GM18505 (cell line): Measurements from ENCODE around the gene FAM76B.

Experiments
- ATAC-seq: cut with Tn5 transposase; IDR thresholded peaks from one replicate; pipeline ENCODE4 v1.9.1; 2021; ENCODE audit not compliant: unreplicated experiment
- POLR2A ChIP-seq: IDR thresholded peaks from 4 replicates; pipeline ENCODE4 v1.6.1; 2011; ENCODE audit warnings: borderline replicate concordance; ENCODE audit not compliant: insufficient read depth, insufficient read length; ENCODE audit errors: extremely low read depth

Gene FAM76B

GRCh38 chr11:95732930-95733602 is 56.5 kb downstream of the FAM76B start:
- no peak for ATAC-seq
- TF ChIP-seq POLR2A: no peak

- no peak for TF ChIP-seq POLR2A
- no peak for ATAC-seq
These were observed 60.1 kb downstream of the FAM76B start for GRCh38 chr11:95729462-95729861.

GRCh38 chr11:95728790-95729189 is 60.8 kb downstream of the FAM76B start:
- no peak for TF ChIP-seq POLR2A
- no peak for ATAC-seq

GRCh38 chr11:95728094-95728493 is 61.5 kb downstream of the FAM76B start:
- TF ChIP-seq POLR2A: no peak
- no peak for ATAC-seq

GRCh38 chr11:95727620-95728019 is 62.0 kb downstream of the FAM76B start:
- no peak for TF ChIP-seq POLR2A
- no peak for ATAC-seq

- no peak for ATAC-seq
- TF ChIP-seq POLR2A: no peak
These were observed 62.5 kb downstream of the FAM76B start for GRCh38 chr11:95727111-95727510.

- no peak for ATAC-seq
- no peak for TF ChIP-seq POLR2A
These were observed 64.4 kb downstream of the FAM76B start for GRCh38 chr11:95725196-95725595.

- no peak for ATAC-seq
- TF ChIP-seq POLR2A: no peak
These were observed 66.1 kb downstream of the FAM76B start for GRCh38 chr11:95723361-95723942.

GRCh38 chr11:95720195-95720594 is 69.4 kb downstream of the FAM76B start:
- no peak for ATAC-seq
- no peak for TF ChIP-seq POLR2A
